ENCODE measurements around the gene TDRD10.

Gene TDRD10

DNA sequence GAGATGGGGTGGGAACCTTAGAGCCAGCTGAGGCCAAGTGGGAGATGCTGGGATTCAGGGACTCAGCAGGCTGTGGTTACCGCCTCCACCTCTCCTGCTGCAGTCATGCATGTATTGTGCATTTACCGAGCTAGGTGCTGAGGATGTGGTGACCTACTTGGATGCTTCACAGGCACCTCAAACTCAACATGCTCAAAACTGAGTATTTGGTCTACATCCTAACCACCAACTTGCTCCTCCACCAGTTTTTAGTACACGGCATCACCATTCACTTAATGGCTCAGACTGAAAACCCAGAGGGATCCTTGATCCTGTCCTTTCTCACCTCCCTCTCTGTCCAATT lies 71.1 kb downstream of the TDRD10 start:
- TF ChIP-seq, protein P1, sequence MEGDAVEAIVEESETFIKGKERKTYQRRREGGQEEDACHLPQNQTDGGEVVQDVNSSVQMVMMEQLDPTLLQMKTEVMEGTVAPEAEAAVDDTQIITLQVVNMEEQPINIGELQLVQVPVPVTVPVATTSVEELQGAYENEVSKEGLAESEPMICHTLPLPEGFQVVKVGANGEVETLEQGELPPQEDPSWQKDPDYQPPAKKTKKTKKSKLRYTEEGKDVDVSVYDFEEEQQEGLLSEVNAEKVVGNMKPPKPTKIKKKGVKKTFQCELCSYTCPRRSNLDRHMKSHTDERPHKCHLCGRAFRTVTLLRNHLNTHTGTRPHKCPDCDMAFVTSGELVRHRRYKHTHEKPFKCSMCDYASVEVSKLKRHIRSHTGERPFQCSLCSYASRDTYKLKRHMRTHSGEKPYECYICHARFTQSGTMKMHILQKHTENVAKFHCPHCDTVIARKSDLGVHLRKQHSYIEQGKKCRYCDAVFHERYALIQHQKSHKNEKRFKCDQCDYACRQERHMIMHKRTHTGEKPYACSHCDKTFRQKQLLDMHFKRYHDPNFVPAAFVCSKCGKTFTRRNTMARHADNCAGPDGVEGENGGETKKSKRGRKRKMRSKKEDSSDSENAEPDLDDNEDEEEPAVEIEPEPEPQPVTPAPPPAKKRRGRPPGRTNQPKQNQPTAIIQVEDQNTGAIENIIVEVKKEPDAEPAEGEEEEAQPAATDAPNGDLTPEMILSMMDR (IDR thresholded peaks at IDR 0.05; ENCODE audit: borderline replicate concordance, control extremely low read depth, extremely low read depth, insufficient read depth, missing control alignments), result no peak
- DNase-seq (ENCODE audit: low spot score), result no peak
- in situ Hi-C loops (cut with MboI; ENCODE audit: low sequenced_read_pairs, unreplicated experiment), result loop anchor here (25.0 kb wide), 2 partner anchors 314 to 489 kb away; partner anchors contain the start of genes ADAM15 and EFNA4

- TF ChIP-seq, protein P1 (IDR thresholded peaks at IDR 0.05; ENCODE audit: borderline replicate concordance, control extremely low read depth, extremely low read depth, insufficient read depth, missing control alignments), result no peak
- in situ Hi-C loops (cut with MboI; ENCODE audit: low sequenced_read_pairs, unreplicated experiment), result loop anchor here (25.0 kb wide), 2 partner anchors 313 to 488 kb away; partner anchors contain the start of genes ADAM15 and EFNA4
- DNase-seq (ENCODE audit: low spot score), result no peak
Observed at GRCh38 chr1:154574716-154575115, 72.7 kb downstream of the TDRD10 start.

DNA sequence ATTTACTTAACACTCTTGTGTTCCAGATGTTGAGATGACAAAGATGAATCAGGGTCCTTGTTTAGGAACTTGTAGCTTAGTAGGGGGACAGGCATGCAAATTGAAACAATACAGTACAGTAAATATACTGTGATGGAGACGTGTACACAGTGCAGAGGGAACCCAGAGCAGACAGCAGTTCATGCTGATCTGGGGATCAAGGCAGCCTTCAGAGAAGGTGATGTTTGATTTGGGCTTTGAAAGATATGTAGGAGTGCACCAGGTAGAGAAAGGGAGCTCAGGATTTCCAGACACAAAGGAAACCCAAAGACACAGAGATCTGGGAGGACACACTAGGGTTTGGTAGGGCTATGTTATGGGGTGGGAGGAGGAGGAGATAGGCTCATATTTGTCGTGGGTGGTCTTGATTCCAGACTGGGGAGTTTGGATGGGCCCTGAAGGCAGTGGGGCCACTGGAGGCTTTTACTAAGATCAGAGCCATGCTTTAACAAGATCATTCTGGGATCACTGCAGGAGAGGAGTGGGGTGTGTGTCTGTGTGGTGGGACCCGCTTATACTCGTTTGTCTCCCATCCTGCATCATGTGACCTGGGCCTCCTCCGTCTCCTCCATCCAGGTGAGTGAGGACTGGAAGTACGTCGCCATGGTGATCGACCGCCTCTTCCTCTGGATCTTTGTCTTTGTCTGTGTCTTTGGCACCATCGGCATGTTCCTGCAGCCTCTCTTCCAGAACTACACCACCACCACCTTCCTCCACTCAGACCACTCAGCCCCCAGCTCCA lies 73.3 kb downstream of the TDRD10 start:
- TF ChIP-seq, protein P1 (IDR thresholded peaks at IDR 0.05; ENCODE audit: borderline replicate concordance, control extremely low read depth, extremely low read depth, insufficient read depth, missing control alignments), result no peak
- DNase-seq (ENCODE audit: low spot score), result no peak
- in situ Hi-C loops (cut with MboI; ENCODE audit: low sequenced_read_pairs, unreplicated experiment), result no loop called here

GRCh38 chr1:154575951-154576566 lies 74.0 kb downstream of the TDRD10 start:
- TF ChIP-seq, protein P1 (IDR thresholded peaks at IDR 0.05; ENCODE audit: borderline replicate concordance, control extremely low read depth, extremely low read depth, insufficient read depth, missing control alignments), result no peak
- in situ Hi-C loops (cut with MboI; ENCODE audit: low sequenced_read_pairs, unreplicated experiment), result no loop called here
- no peak for DNase-seq (ENCODE audit: low spot score)

DNA sequence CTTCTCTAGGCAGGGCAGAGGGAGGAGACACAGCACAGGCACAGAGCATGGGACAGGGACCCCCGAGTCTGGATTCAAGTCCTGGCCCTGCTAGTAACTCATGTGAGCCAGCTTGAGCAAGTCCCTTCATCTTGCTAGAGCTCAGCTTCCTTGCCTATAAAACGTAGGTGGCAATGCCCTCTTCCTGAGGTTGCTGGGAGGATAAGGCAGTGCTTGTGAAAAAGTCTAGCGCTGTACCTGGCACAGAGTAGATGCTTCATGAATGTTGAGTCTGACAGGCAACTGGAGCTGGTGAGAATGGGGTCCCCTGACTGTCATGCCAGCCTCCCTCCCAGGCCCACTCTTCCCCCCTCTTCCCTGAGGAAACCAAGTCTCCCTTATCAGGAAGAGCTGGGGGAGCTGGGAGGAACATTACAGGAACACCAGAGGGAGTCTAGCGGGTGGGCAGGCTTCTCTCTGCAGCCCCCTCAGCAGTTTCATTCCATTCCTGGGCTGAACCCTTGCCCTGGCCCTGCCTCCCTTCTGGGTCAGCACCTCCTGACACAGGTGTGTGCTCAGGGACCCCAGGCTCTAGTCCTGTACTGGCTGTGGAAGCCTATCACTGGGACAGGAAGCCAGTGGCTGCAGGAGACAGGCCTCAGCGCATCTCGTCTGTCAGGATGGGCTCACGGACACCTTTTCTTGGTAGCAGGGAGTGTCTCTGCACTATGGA lies 75.5 kb downstream of the TDRD10 start:
- TF ChIP-seq, protein P1 (IDR thresholded peaks at IDR 0.05; ENCODE audit: borderline replicate concordance, control extremely low read depth, extremely low read depth, insufficient read depth, missing control alignments), result no peak
- no peak for DNase-seq (ENCODE audit: low spot score)
- in situ Hi-C loops (cut with MboI; ENCODE audit: low sequenced_read_pairs, unreplicated experiment), result no loop called here

DNA sequence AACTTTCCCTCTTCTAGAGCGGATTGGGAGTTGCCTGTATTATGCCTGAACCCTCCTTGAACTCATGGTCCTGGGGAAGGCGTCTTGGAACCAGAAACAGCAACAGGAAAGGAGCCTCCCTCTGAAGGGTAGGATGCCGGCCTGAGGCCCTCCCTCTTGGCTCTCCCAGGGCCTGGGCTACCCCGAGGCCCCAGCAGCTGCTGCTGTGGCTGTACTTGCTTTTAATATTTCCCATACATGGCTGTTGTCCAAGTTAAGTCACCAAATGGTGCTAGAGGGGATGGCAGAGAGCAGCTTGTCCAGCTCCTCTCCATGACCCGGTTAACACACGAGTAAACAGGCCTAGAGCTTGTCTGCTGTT lies 76.0 kb downstream of the TDRD10 start:
- in situ Hi-C loops (cut with MboI; ENCODE audit: low sequenced_read_pairs, unreplicated experiment), result no loop called here
- TF ChIP-seq, protein P1 (IDR thresholded peaks at IDR 0.05; ENCODE audit: borderline replicate concordance, control extremely low read depth, extremely low read depth, insufficient read depth, missing control alignments), result no peak
- no peak for DNase-seq (ENCODE audit: low spot score)

Data from GM13976 (cell line).